ENCODE data around the gene MACROD2.

- TF ChIP-seq CTCF (IDR thresholded peaks at IDR 0.05) (no peak), POLR2AphosphoS5 (IDR thresholded peaks at IDR 0.05) (no peak)
Observed at GRCh38 chr20:15643713-15644112, 1648.4 kb downstream of the MACROD2 start.
